ENCODE measurements around the gene GAD2.
"Not testable (repeated sequence)": the region's sequence is repeated elsewhere in the genome, so short reads cannot be mapped to it uniquely, and the experiment has no call there.

Gene GAD2

DNA sequence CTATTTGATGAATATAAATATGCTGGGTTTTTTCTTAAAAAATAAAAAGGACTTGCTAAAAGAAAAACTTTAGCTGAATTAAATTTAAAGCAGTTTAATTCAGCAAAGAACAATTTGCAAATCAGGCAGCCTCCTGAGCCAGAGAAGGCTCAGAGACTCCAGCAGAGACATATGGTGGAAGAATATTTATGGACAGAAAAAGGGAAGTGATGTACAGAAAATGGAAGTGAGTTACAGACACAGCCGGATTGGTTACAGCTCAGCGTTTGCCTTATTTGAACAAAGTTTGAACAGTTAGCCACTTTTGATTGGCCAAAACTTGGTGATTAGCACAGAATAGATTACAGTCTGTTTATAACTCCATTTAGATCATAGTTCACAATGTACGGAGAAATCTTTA, 110.3 kb downstream of the GAD2 start:
- no peak for DNase-seq

DNA sequence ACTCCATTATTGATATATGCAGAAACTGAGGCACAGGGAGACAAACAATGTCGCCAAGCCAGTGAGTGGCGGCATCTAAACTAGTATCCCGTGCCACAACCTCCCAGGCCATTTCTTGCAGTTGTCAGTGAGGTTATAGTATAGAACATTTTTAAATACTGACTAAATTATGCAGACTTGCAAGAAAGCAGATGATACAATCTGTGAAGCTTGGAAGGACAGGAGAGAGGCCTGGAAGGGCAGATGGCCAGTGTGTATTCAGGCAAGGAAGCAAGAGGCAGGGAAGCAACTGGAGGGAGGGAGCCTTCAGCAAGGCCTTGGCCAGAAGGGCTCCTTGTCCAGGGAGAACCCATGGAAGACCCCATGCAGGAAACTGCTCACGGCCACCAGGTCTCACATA, 111.2 kb downstream of the GAD2 start:
- no peak for DNase-seq

DNA sequence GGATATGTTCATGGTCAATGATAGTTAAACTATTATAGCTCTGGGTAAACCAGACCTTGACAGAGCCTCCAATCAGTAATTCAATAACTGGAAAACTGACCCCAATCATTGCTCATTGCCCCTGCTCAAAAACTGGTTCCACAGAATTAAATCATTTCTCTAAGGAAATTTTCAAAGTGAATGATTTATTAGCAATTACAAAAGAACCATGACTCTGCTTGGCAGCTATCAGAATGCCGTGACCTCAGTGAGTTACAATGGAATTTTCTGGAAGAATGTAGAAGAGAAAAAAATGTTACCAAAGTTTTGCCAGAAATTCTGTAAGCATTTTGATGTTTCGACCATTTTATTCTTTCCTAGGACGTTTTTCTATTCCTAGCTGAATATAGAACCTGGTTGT, 114.8 kb downstream of the GAD2 start:
- no peak for DNase-seq

DNA sequence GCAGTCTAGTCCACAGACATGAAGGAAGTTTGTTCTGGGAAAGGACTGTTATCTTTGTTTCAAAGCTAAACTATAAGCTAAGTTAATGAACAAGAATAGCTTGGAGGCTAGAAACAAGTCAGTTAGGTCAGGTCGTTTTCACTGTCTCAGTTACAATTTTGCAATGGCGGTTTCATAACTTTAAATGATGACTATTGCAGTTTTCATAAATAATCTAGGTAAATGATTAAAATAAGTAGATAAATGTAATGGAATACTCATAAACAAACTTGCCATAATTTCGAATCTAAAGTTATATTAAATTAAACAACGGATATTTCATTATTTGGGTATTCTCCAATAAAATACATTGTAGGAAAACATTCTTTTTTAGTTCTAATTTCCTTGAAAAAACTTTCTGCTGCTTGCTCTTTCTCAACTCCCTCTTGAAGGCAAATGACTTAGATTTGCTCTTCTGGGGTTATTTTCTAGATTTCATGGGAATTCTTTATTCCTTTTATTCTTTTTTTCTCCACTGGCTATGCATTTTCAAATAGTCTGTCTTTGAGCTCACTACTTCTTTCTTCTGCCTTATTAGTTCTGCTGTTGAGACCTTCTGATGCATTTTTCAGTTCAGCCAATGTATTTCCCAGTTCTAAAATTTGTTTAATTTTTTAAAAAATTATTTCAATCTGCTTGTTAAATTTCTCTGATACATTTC, 117.8 kb downstream of the GAD2 start:
- no peak for DNase-seq

DNA sequence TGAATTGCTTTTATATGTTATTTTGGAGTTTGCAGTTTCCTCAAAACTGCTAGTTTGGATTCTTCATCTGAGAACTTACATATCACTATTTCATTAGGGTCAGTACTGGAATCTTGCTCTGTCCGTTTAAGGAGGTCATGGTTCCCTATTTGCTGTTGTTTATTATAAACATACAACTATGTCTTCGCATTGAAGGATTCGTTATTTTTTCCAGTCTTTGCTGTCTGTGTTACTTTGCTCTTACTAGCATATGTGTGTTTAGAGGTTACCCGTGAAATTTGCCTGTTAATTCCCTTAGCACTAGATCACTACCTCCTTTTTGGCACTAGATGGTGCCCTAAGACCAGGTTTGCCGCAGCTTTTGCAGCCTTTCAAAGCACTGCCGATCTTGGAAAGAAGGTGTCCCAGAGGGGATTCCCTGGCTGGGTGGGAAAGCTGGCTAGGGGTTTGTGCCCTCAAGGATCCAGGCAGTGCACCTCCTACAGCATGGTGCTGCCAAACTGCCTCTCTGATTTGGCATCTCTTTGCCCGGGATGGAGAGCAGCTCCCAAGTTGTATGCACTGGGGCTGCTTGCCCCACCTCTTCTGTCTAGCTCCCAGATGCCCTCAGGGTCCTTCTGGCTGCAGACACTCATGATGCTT, 118.5 kb downstream of the GAD2 start:
- DNase-seq = no peak

DNA sequence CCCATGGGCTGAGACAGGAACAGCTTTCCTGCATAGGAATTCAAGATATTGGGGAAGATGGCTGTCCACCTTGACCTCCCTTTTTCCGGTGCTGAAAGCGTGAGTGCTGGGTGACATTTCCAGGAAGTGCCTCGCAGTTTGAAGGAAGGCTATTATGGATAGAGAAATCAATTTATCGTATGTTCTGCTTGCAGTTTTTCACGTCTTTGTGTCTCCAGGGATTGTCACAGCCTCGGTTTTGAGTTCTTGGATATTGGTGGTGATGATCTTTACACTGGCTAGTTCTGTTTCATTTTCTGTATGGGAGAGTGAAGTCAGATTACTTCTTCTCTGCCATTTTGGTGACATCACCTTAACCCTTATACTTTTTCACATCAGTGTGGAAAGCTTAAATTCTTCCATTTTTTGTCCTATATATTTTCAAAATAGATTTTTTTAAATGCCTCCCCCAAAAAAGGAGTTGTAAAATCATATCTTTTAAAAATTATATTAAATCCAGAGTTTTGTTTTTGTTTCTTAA, 119.1 kb downstream of the GAD2 start:
- DNase-seq = no peak

DNA sequence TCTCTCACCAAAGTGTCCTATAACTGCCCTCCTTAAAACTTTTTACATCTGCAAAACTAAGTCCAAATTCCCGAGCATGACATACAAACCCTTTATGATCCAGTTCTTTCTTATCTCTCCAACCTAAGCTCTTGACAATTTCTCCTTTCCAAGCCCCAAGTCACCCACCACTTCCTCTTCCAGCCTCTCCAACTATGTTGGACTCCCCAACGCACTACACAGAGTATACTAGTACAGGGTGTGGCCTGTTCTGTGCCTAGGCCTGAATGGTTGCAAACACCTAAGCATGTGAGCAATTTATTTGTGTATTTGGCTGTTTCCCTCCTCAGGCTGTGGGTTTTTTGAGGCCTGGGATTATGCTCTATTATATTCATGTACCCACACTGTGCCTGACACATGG, 120.4 kb downstream of the GAD2 start:
- no peak for DNase-seq

DNA sequence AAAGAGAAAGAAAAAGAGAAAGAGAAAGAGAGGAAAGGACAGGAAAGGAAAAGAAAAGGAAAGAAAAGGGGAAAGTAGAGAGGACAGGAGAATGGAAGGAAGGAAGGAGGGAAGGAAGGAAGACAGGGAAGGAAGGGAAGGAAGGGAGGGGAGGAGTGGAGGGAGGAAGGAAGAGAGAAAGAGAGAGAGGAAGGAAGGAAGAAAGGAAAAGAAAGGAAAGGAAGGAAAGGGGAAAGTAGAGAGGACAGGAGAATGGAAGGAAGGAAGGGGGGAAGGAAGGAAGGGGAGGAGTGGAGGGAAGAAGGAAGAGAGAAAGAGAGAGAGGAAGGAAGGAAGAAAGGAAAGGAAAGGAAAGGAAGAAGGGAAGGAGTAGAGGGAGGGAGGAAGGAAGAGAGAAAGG, 125.1 kb downstream of the GAD2 start:
- DNase-seq = no peak

DNA sequence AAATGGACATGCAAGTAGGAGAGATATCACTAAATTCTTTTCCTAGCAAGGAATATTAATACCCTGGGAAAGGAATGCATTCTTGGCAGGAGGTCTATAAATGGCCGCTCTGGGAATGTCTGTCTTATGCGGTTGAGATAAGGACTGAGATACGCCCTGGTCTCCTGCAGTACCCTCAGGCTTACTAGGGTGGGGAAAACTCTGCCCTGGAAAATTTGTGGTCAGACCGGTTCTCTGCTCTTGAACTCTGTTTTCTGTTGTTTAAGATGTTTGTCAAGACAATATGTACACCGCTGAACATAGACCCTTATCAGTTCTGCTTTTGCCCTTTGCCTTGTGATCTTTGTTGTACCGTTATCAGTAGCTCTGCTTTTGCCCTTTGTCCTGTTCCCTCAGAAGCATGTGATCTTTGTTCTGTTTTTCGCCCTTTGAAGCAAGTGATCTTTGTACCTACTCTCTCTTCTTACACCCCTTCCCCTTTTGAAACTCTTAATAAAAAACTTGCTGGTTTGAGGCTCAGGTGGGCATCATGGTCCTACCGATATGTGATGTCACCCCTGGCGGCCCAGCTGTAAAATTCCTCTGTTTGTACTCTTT, 132.3 kb downstream of the GAD2 start:
- not testable (repeated sequence) for DNase-seq
